Kidney (tissue), 14 donors: Measurements from ENCODE around the gene CCN2. TPM values are rescaled to one million over a fixed set of nuclear protein-coding genes. Genes with fewer than 3 reads are reported as not detected.

ENCODE experiments used
- DNase-seq, 5 donors: peaks; one replicate each; pipeline ENCODE4 v3.0.0-alpha.2; 2013 to 2020
- FAIRE-seq: peaks from 2 replicates; lab custom pipeline; 2012; peaks lifted over from hg19 to GRCh38; lab: Jason Lieb, UNC
- H3K27ac ChIP-seq, 2 donors: one replicate each; pipeline ENCODE4 v1.7.0; 2013; ENCODE audit warnings: low read depth in 2 of 2, low read length in 2 of 2, inconsistent platforms in 1 of 2
- H3K27me3 ChIP-seq: one replicate; pipeline ENCODE4 v1.7.1; 2013; ENCODE audit warnings: low read length, inconsistent platforms; ENCODE audit not compliant: control insufficient read depth, insufficient read depth
- H3K36me3 ChIP-seq, 3 donors: one replicate each; pipeline versions ENCODE4 v1.7.0 to v1.7.1; 2013; ENCODE audit warnings: low read length in 3 of 3, control low read depth in 1 of 3, inconsistent platforms in 1 of 3; ENCODE audit not compliant: insufficient read depth in 3 of 3, control insufficient read depth in 2 of 3
- H3K4me1 ChIP-seq, 3 donors: one replicate each; pipeline versions ENCODE4 v1.7.0 to v1.7.1; 2013; ENCODE audit warnings: low read length in 3 of 3, inconsistent platforms in 1 of 3, low read depth in 1 of 3; ENCODE audit not compliant: control insufficient read depth in 2 of 3, insufficient read depth in 2 of 3
- H3K4me3 ChIP-seq, 3 donors: one replicate each; pipeline versions ENCODE4 v1.7.0 to v1.8.1; 2013; ENCODE audit warnings: low read length in 3 of 3, control low read depth in 1 of 3, inconsistent platforms in 1 of 3
- H3K9ac ChIP-seq, 3 donors: one replicate each; pipeline versions ENCODE4 v1.7.0 to v1.7.1; 2013; ENCODE audit warnings: low read length in 3 of 3, control low read depth in 1 of 3, inconsistent platforms in 1 of 3
- H3K9me3 ChIP-seq, 3 donors: one replicate each; pipeline versions ENCODE4 v1.7.0 to v1.7.1; 2013; ENCODE audit warnings: low read length in 3 of 3, control low read depth in 1 of 3, inconsistent platforms in 1 of 3; ENCODE audit not compliant: control insufficient read depth in 2 of 3, insufficient read depth in 1 of 3
- CTCF ChIP-seq: IDR thresholded peaks from 3 replicates; pipeline ENCODE4 v1.5.1; 2012; ENCODE audit warnings: mild to moderate bottlenecking, moderate library complexity, borderline replicate concordance; ENCODE audit not compliant: insufficient read depth; ENCODE audit errors: extremely low read depth
- intact Hi-C: fragments of 100-400 bp; cut with DNase I; formaldehyde crosslinking; loops from one replicate; pipeline ENCODE4 v1.11.1; 2022
- polyA plus RNA-seq: library from polyadenylated mRNA; stranded (reverse); fragments of 350-450 nt; fragmentation: Illumina TruSeq; extraction: RNeasy Lipid Tissue Mini Kit (QIAGEN cat#74804); gene quantifications from one replicate; pipeline ENCODE4 v1.2.3, GENCODE V29; 2014; ENCODE audit warnings: low read depth, low replicate concordance; ENCODE audit not compliant: insufficient read depth
- total RNA-seq: library from RNA; stranded (reverse); fragmentation: NEBNext Ultra II Directional; extraction: Animal tissue kit (Norgen Biotek cat#: 25700); gene quantifications from one replicate; pipeline ENCODE4 v1.2.1, GENCODE V29; 2021
- donor health status: control.
- donor health status: control.
- donor health status: control.
- donor health status: control.
- donor health status: control.
- donor health status: DM: yes; HTN: yes; CAD: no.
- donor health status: Normal renal cell carcinoma (clear cell type).

Gene CCN2
- total and polyA plus RNA-seq, 2 donors from 2014 or later = 64.1 to 248 TPM

- FAIRE-seq = no peak
Observed at GRCh38 chr6:131929264-131929663, 21.9 kb downstream of the CCN2 start.

DNA sequence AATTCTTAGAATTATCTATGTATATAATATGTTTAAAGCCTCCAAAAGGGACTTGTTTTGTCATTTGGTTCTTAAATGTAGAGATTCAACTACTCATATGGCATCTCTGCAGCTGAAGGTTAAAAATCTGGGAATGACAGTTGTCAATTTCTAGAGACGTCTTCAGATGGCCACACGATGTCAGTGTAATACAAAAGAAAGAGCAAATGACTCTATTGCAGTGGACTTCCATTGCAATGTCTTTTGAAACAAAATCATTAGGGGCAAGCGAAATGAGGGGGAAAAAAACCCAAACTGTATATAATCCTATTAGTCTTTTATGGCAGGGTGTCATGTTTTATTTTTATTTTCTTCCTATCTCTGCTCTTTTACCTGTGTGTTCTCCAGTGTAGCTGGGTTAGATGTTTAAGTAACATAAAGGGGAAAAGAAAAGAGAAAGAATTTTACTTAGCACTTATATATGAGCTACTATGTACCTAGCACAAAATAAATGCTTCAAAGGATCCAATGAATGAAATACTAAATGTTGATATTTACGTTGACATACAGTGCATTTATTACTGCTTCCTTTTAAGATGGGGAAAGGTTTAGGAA lies 26.2 kb downstream of the CCN2 start:
- Histone ChIP-seq H3K36me3 (no peaks in the 10 kb centered on the region), H3K9ac (no peak overlapping the region), H3K4me1 (no peaks in the 10 kb centered on the region), H3K9me3 (no peaks in the 10 kb centered on the region), H3K27me3 (no peaks in the 10 kb centered on the region), H3K4me3 (no peak overlapping the region), H3K27ac (no peak overlapping the region)
- FAIRE-seq = peak; percentile 59
- intact Hi-C loops = loop anchor here (10.0 kb wide), 1 partner anchor 290 kb away; no protein-coding TSS in a partner anchor
- peak; percentile 48 for TF ChIP-seq CTCF
- peak in 1 of 5 donors; percentile 70 for DNase-seq

More at GRCh38 chr6:131929264-131929663, 21.9 kb downstream of the CCN2 start:
- DNase-seq = peak in 1 of 5 donors; percentile 31
- no peak for TF ChIP-seq CTCF
- no peak overlapping the region for H3K27ac ChIP-seq
- no peak overlapping the region for H3K4me3 ChIP-seq
- H3K9ac ChIP-seq = no peak overlapping the region
- H3K36me3 ChIP-seq = no peaks in the 10 kb centered on the region
- intact Hi-C loops = loop anchor here (10.0 kb wide), 1 partner anchor 286 kb away; no protein-coding TSS in a partner anchor
- H3K4me1 ChIP-seq = no peaks in the 10 kb centered on the region
- no peaks in the 10 kb centered on the region for H3K27me3 ChIP-seq
- no peaks in the 10 kb centered on the region for H3K9me3 ChIP-seq

GRCh38 chr6:131923356-131923755 lies 27.8 kb downstream of the CCN2 start:
- intact Hi-C loops = loop anchor here (10.0 kb wide), 1 partner anchor 291 kb away; no protein-coding TSS in a partner anchor
- Histone ChIP-seq H3K27me3 (no peaks in the 10 kb centered on the region), H3K4me1 (no peaks in the 10 kb centered on the region), H3K9ac (no peak overlapping the region), H3K27ac (no peak overlapping the region), H3K9me3 (no peaks in the 10 kb centered on the region), H3K36me3 (no peaks in the 10 kb centered on the region), H3K4me3 (no peak overlapping the region)
- peak in 4 of 5 donors; percentile 49 to 71 (median 56) for DNase-seq
- peak; percentile 81 for TF ChIP-seq CTCF
- no peak for FAIRE-seq
